ENCODE measurements around the gene TNP2.

- TF ChIP-seq GABPA (IDR thresholded peaks at IDR 0.05; ENCODE audit: low read depth) (no peak), YY1 (IDR thresholded peaks at IDR 0.05; ENCODE audit: low read depth) (no peak), REST (IDR thresholded peaks at IDR 0.05; ENCODE audit: low read depth, low read length) (no peak), SIN3A (IDR thresholded peaks at IDR 0.05; ENCODE audit: borderline replicate concordance, low read depth, low read length) (no peak), CTCF (IDR thresholded peaks at IDR 0.05) (no peak), RAD21 (IDR thresholded peaks at IDR 0.05; ENCODE audit: low read length) (no peak), ELF1 (IDR thresholded peaks at IDR 0.05) (no peak), JUND (IDR thresholded peaks at IDR 0.05) (no peak)
Observed at GRCh38 chr16:11239644-11240632, 29.2 kb downstream of the TNP2 start.

Measured in SK-N-SH (cell line).